Activated T-cell treated with anti-CD3 and anti-CD28 coated beads, Interleukin-2, amount 50 U/mL, for 48 hours (primary cell): Measurements from ENCODE around the gene PTPRK.

Experiments
- DNase-seq, 2 experiments: peaks; one replicate each; pipeline ENCODE4 v3.0.0-alpha.2; 2020

PTPRK gene

DNA sequence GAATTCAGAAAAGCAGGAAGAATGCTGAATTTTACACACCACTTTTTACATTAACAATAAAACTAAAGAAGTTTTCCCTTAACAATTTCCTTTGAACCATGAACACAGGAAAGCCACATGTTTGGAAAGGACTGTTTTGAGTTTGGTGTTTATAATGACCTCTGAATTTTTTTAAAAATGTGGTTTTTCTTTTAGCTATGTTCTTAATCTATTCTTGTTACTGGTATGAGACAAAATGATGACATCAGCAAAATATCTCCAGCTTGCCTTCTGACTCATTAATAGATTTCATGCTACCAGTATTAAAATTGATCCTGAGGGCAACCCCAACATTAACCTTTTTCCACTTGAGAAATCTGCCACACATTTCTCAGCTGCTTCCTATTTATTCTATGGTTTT, 402.0 kb downstream of the PTPRK start:
- DNase-seq: no peak

GRCh38 chr6:128117916-128118315, 402.5 kb downstream of the PTPRK start:
- no peak for DNase-seq

DNA sequence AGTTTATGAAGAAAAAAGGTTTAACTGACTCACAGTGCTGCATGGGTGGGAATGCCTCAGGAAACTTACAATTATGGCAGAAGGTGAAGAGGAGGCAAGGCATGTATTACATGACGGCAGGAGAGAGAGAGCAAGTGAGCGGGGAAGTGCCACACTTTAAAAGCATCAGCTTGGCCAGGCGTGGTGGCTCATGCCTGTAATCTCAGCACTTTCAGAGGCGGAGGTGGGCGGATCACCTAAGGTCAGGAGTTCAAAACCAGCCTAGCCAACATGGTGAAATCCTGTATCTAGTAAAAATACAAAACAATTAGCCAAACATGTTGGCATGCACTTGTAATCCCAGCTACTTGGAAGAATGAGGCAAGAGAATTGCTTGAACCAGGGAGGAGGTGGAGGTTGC, 406.2 kb downstream of the PTPRK start:
- DNase-seq: no peak

DNA sequence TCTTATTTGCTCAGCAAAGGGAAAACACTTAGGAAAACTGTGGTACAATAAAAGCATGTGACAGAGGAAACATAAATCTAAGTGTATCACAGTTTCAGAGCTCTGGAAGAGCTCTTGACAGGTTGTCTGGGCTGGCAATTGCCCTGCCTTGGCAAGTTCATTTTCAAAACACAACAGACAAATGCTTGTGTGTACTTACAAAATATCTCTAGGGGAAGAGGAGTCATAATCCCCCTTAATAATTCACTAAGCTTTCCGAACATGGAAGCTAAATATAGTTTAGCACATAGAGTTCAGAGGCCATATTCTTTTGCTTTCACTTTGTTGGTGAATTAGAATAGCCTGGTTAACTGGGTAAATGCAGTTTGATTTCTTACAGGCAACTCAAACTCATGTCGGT, 407.9 kb downstream of the PTPRK start:
- no peak for DNase-seq

GRCh38 chr6:128111096-128111495, 409.3 kb downstream of the PTPRK start:
- DNase-seq: no peak

DNA sequence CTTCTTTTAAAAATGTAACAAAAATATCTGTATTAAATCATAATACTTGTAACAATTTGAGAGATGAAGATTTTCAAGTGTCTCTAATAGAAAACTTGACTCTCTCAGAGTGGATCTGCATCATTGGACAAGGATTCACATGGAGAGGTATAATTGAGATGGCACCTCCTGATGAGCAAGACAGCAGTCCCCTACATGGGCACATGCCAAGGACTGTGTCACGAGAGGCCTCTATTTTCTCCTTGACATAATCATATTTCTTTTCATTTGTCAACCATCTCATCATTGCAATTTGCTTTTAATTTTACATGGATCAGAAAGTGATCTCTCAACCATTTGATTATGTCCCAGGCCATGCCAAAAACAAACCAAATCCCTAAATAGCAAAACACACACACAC, 412.7 kb downstream of the PTPRK start:
- no peak for DNase-seq

DNA sequence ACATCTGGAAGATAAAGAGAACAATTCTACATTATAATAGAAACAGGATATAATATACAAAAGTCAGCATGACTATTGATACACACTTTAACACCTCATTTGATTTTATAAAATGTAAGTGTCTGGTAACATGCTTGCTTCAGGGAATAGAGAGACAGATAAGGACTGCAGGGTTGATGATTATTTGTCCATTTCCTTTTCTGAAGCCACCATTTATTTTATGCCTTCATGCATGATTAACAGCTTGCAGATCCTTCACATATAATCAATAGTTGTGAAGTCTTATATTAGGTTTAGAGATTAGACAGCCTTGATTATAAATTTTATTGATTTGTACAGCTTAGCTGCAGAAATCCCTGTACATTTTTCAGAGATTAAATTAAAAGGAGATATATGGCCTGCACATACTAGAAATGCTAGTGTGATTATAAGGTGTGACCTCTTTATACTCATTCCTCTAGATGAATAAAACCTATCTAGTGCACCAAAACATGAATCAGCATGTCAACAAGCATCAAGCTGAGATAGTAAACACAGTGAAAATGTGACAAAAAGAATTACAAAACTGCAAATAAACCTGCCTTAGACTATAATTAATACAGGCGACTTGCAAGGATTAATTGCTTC, 420.7 kb downstream of the PTPRK start:
- no peak for DNase-seq

DNA sequence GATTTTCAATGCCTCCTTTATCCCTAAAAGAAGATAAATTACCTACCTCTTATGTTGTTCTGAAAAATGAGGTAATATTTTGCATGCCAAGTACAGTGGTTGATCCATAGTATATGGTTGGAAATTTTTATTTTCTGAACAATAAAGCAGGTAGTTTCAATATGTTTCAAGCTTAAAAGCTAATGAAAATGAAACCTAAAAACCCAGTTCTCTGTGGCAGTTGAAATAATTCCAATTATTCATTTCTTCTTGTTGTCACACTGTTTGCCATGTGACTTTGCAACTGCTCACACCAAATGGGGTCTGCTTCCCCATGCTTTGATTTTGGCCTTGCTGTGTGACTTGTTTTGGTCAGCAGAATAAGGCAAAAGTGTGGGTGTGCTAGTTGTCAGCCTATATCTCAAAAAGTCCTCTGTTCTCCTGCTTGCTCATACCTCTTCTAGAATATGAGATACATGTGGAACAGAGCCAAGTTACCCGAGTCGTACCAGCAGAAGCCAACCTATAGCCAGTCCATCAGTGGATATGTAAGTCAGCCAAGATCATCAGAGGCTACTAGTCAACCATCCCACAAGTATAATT, 422.3 kb downstream of the PTPRK start:
- peak; percentile 21 to 23 for DNase-seq

DNA sequence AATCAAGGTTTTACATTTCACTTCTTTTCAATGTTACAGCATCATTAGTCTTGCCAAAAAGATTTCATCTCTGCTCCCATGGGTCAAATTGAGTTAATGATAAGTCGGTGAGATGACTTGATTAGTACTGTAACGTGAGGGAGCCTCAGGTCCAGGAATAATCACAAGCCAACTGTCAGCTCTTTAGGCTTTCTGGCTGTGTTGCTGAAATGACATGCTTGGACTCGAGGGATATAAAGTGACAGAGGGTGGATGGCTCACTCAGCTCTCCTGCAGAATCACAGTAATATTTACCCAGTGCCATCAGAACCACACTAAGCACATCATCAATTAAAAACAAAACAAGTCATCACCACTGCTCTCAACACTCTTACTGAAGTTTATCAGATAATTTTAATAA, 423.4 kb downstream of the PTPRK start:
- DNase-seq: no peak

- DNase-seq: no peak
These were observed 425.0 kb downstream of the PTPRK start for GRCh38 chr6:128095362-128095761.

GRCh38 chr6:128079021-128079420, 441.4 kb downstream of the PTPRK start:
- DNase-seq: no peak

GRCh38 chr6:128078276-128078675, 442.1 kb downstream of the PTPRK start:
- no peak for DNase-seq

DNA sequence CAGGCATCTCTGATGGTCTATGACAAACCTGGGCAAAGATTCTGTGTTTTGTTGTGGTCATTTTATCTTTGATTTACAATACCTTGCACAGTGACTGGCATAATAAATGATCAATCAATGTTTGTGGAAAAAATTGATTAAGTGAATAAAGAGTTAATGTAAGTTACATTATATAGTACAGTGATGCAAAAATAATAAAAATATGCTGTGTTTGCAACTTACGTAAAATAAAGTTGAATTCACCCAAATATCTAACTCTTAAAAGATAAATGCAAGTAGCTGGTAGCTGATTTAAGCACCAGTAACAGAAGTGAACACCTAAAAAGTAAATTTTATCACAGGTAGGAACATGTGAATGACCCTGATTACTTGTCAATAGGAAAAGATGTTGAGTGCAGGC, 443.6 kb downstream of the PTPRK start:
- no peak for DNase-seq

GRCh38 chr6:128074567-128074966, 445.8 kb downstream of the PTPRK start:
- no peak for DNase-seq

DNA sequence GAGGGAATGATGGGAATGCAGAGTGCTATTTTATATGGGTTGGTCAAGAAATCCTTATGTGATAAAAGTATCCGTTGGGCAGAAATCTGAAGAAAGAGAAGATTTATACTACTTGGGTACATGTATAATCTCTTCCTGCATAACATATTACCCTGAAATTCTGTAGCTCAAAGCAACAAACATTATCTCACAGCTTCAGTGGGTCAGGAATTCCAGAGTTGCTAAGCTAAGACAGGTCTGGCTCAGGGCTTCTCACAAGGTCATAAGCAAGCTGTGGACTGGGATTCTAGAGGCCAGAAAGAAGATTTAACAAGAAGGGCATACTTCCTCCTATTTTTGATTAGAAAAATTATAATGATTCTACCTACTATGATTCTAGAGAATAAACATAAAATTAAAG, 447.0 kb downstream of the PTPRK start:
- no peak for DNase-seq

DNA sequence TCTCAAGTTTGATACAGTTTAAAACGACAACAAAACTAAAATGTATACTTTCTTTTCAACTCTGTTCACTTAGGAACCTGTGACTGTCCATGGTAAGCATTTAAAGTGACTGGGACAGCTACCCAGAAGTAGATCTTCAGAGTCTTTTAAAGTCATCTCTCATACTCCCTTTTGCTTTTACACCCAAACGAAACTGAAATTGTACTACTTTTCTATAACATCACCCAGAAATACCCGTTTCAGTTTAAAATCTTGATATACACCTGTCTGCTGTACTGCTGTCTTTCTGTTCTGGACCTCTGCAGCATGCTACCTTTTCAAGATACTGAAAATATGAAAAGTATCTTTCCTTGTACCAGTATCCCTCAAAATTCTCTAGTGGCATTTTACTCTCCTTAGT, 449.2 kb downstream of the PTPRK start:
- no peak for DNase-seq

GRCh38 chr6:128070406-128070805, 450.0 kb downstream of the PTPRK start:
- no peak for DNase-seq

- DNase-seq: no peak
These were observed 451.2 kb downstream of the PTPRK start for GRCh38 chr6:128069188-128069587.

- DNase-seq: no peak
These were observed 452.3 kb downstream of the PTPRK start for GRCh38 chr6:128068119-128068479.

- no peak for DNase-seq
These were observed 452.8 kb downstream of the PTPRK start for GRCh38 chr6:128067446-128068118.

DNA sequence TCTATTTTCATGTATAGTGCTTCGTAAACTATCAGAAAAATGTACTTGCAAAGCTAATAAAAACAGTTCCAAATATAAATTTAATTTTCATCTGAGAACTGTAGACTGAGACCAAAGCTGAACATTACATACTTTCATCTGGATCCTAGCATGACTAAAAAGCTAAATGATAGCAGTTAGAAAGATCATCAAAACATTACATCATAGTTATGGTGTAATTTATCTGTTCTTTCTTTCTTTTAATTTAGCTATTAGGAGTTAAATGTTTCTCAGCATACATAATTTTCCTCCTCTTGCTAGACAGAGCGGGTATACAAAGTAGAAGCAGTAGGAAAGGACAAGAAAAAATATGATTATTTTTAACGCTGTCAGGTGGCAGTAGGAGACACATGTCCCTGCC, 455.3 kb downstream of the PTPRK start:
- DNase-seq: no peak

DNA sequence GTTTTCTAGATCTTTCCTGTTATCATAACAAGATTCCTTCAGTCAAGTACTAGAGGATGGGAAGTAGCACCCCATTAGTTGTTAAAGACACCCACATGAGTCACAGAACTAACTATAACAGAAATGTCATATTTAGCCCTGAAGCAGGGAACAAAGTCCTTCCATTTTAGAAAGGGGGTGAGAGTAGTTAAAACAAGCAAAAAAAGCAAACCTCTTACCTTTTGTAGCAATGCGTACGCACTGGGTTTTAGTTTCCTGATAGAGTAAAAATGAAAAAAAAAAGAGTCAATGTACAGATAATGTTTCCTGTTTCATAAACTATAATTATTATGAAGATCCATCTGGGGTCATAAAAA, 455.9 kb downstream of the PTPRK start:
- no peak for DNase-seq

DNA sequence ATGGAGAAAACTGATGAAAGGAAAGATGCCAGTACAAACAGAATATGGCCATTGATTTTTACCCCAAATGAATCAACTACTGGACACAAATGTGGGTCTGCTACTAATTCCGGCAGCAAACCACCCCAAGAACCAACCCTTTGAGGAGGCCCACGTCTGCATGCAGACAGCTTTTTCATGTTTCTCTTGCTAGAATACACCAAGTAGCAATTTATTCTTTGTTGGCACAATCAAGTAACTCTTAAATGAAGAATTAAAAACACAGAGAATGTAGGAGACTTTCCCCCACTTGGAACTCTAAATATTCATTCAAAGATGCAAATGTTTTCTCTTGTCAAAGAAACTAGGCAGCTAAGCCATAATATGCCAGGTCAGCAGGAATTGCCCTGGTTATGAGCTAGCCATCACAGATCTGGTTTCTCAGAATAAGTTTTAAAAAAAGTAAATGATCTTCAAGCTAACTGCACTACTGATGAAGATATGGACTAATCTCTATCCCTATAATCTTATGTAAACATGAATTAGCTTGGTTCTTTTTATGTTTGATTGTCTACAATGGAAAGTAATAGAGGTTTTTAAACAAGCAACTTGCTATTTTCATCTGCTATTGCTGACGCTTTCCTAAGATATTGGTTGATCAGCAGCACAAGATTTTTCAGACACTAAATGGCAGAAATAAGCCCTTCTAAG, 456.4 kb downstream of the PTPRK start:
- DNase-seq: no peak

- DNase-seq: no peak
These were observed 457.4 kb downstream of the PTPRK start for GRCh38 chr6:128062882-128063603.
